ENCODE results near the gene RAPGEF1.

RAPGEF1 gene

DNA sequence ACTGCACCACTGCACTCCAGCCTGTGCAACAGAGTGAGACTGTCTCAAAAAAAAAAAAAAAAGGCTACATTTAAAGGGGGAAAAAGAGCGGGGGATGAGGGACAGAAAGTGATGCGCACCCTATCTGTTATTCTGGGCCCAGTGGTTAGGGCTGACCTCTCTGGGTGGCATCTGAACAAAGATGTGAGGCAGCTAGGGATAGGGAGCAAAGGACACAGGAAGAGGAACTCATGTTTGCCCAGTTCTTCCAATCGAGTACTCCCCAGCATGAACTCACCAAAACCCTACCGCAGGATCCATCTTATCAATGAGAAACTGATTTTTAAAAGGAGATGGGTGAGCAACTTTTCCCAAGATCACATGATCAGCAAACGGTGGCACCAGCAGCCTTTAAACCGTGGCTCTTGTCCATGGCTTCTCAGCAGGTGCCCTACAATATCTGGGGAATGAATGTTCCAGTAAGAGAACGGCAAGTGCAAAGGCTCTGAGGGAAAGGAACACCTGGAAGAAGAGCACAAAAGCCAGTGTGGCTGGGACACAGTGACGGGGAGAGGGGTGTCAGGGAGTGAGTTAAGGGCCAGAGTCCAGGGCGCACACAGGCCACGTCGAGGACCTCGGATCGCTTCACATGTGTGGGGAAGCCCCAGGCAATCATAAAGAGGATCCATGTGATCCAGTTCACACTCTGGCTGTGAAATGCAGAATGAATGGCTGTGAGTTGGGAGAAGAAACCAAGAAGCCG, 22.0 kb downstream of the RAPGEF1 start:
- TF ChIP-seq, protein P1, sequence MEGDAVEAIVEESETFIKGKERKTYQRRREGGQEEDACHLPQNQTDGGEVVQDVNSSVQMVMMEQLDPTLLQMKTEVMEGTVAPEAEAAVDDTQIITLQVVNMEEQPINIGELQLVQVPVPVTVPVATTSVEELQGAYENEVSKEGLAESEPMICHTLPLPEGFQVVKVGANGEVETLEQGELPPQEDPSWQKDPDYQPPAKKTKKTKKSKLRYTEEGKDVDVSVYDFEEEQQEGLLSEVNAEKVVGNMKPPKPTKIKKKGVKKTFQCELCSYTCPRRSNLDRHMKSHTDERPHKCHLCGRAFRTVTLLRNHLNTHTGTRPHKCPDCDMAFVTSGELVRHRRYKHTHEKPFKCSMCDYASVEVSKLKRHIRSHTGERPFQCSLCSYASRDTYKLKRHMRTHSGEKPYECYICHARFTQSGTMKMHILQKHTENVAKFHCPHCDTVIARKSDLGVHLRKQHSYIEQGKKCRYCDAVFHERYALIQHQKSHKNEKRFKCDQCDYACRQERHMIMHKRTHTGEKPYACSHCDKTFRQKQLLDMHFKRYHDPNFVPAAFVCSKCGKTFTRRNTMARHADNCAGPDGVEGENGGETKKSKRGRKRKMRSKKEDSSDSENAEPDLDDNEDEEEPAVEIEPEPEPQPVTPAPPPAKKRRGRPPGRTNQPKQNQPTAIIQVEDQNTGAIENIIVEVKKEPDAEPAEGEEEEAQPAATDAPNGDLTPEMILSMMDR (conservative IDR thresholded peaks at IDR 0.05; ENCODE audit: control insufficient read depth, insufficient read depth, low read depth, low read length), result no peak
- DNase-seq (ENCODE audit: low read depth), result no peak
- no peak overlapping the region for H3K4me3 ChIP-seq (ENCODE audit: control insufficient read depth, low read depth, low read length)

DNA sequence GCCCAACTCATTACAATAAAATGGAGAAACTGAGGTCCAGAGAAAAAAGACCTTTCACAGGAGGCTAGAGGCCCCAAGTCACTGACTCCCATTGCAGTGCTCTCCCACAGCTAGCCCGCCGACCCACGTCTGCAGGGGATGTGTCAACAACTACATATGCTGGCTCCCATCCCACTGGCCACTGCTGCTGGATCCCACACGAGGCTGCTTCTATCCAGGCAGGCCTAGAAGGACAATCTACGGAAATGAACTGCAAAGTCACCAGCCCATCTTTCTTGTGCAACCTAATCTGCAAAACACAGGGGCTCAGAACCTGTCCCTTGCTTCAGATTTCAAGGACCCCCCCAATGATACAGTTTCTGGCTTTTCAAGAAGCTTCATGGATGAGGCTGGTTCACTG, 24.0 kb downstream of the RAPGEF1 start:
- TF ChIP-seq, protein P1 (conservative IDR thresholded peaks at IDR 0.05; ENCODE audit: control insufficient read depth, insufficient read depth, low read depth, low read length), result no peak
- no peak overlapping the region for H3K4me3 ChIP-seq (ENCODE audit: control insufficient read depth, low read depth, low read length)
- DNase-seq (ENCODE audit: low read depth), result no peak

DNA sequence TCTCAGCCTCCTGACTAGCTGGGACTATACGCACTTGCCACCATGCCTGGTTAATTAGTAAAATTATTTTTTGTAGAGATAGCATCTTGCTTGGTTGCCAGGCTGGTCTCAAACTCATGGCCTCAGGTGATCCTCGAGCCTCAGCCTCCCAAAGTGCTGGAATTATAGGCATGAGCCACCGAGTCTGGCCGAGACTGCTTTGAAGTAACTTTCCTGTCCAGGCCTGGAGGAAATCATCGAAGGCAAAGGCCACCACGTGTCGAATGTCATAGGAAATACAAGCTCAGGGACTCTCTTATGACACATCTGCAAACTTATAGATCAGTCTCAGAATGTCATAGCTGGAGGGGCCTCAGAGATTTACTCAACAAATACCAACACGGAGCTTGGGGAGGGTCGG, 25.1 kb downstream of the RAPGEF1 start:
- no peak overlapping the region for H3K4me3 ChIP-seq (ENCODE audit: control insufficient read depth, low read depth, low read length)
- DNase-seq (ENCODE audit: low read depth), result no peak
- TF ChIP-seq, protein P1 (conservative IDR thresholded peaks at IDR 0.05; ENCODE audit: control insufficient read depth, insufficient read depth, low read depth, low read length), result no peak

DNA sequence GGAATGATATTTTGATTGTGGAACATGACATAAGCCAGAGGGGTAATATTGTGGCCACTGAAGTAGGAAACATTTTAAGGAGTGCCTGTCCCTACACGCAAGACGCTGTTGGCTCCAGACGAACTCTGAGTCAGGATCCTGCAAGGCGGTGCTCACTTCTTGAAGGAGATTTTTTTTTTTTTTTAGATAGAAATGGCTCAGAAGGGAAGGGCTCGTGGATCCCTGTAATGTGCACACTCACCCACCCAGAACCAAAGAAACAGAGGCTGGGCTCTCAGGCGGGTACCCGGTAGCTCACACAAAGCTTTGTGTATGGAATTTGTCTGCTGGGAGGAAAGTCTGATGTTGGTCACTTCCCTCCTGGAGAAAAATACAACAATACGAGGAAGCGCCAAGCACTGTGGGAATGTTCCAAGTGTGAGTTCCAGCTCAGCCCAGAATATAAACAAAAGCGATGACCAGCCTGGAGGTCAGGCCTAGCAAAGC, 25.7 kb downstream of the RAPGEF1 start:
- peak; percentile 92 for DNase-seq (ENCODE audit: low read depth)
- peak overlapping the region; percentile 15 for H3K4me3 ChIP-seq (ENCODE audit: control insufficient read depth, low read depth, low read length)
- TF ChIP-seq, protein P1 (conservative IDR thresholded peaks at IDR 0.05; ENCODE audit: control insufficient read depth, insufficient read depth, low read depth, low read length), result no peak

DNA sequence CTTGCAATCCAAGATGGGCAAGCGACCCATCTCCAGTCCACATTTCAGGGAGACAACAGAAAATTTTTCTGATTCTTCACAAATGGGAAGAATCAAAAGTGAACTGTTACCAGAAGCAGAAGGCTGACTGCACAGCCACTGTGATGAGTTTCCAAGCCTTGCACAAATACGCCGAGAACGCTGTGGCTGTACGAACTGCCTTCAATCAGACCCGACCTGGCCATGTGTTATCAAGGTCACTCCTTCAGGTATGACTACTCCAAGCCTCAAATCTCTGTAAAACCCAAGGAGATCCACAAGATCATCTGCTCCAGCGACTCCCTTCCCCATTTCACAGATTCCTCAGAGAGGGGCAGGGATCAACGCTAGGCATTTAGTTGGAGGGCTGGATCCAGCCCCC, 26.9 kb downstream of the RAPGEF1 start:
- no peak for DNase-seq (ENCODE audit: low read depth)
- TF ChIP-seq, protein P1 (conservative IDR thresholded peaks at IDR 0.05; ENCODE audit: control insufficient read depth, insufficient read depth, low read depth, low read length), result no peak

DNA sequence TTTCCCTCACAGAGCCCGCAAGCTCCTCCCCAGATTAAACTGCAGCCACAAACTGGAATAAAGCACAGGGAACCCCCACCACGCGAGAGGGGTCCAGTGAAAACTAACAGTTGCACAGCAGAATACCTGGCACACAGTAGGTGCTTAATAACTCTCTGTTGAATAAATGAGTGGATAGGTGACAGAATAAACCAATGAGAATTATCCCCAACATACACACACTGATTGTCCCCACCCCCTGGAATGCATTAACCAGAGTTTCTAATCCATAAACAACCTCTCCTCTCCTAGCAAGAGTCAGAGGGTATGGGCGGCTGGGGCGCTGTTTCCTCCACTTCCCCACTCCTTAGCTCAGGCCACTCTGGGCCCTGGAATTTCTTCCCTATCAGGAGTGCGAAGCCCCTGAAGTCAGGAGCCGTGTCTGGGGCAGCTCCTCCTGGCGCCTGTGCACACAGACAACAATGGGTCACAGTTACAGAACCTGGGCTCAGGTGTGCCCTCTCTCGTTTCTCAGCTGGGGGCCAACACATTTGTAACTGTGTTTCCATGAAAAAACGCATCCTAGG, 27.6 kb downstream of the RAPGEF1 start:
- TF ChIP-seq, protein P1 (conservative IDR thresholded peaks at IDR 0.05; ENCODE audit: control insufficient read depth, insufficient read depth, low read depth, low read length), result no peak

More for the DNA sequence above, 26.9 kb downstream of the RAPGEF1 start:
- no peak overlapping the region for H3K4me3 ChIP-seq (ENCODE audit: control insufficient read depth, low read depth, low read length)

More for the DNA sequence above, 27.6 kb downstream of the RAPGEF1 start:
- no peak overlapping the region for H3K4me3 ChIP-seq (ENCODE audit: control insufficient read depth, low read depth, low read length)
- no peak for DNase-seq (ENCODE audit: low read depth)
